Activated CD4-positive, alpha-beta T cell treated with anti-CD3 and anti-CD28 coated beads, Interleukin-2, amount 10 ng/mL, durations not matched to agents 7 days and 5 days (primary cell): Measurements from ENCODE around the gene SLC44A4. TPM values are rescaled to one million over a fixed set of nuclear protein-coding genes. Genes with fewer than 3 reads are reported as not detected.
"Not testable (repeated sequence)": the region's sequence is repeated elsewhere in the genome, so short reads cannot be mapped to it uniquely, and the experiment has no call there.

Experiments used
- CTCF ChIA-PET: fragments of 350-600 bp; sonication (Branson Sonifier 250); formaldehyde crosslinking; loops from one replicate; lab custom pipeline; 2021; ENCODE audit warnings: antibody characterized with exemption; lab: Charles Lee
- POLR2A ChIA-PET: fragments of 350-600 bp; sonication (Branson Sonifier 250); formaldehyde crosslinking; loops from one replicate; lab custom pipeline; 2021; ENCODE audit warnings: antibody characterized with exemption; lab: Charles Lee
- DNase-seq: peaks from one replicate; pipeline ENCODE4 v3.0.0-alpha.2; 2020
- H3K27ac Mint-ChIP-seq: one replicate; pipeline ENCODE4 v1.8.0; 2021; ENCODE audit warnings: mild to moderate bottlenecking, moderate library complexity, mixed read lengths
- H3K27me3 Mint-ChIP-seq: one replicate; pipeline ENCODE4 v1.8.0; 2021; ENCODE audit warnings: mixed read lengths
- H3K36me3 Mint-ChIP-seq: one replicate; pipeline ENCODE4 v1.8.0; 2021; ENCODE audit warnings: low read depth, mixed read lengths
- H3K4me1 Mint-ChIP-seq: one replicate; pipeline ENCODE4 v1.8.0; 2021; ENCODE audit warnings: mixed read lengths
- H3K4me3 Mint-ChIP-seq: one replicate; pipeline ENCODE4 v1.8.0; 2021; ENCODE audit warnings: mild to moderate bottlenecking, moderate library complexity, mixed read lengths
- H3K9me3 Mint-ChIP-seq: one replicate; pipeline ENCODE4 v1.8.0; 2021; ENCODE audit warnings: mixed read lengths
- total RNA-seq, 2 experiments: library from RNA; stranded (reverse); gene quantifications; one replicate each; pipeline ENCODE4 v1.2.3, GENCODE V29; 2021

SLC44A4 gene
- total RNA-seq, 2 experiments from 2014 or later = 0.15 TPM; not detected in 1

GRCh38 chr6:31874836-31875572 is 3.8 kb downstream of the SLC44A4 start:
- H3K36me3 Mint-ChIP-seq = peaks cover 5% of the 10 kb centered on the region
- H3K4me3 Mint-ChIP-seq = no peak overlapping the region
- DNase-seq = no peak
- H3K27ac Mint-ChIP-seq = no peak overlapping the region
- ChIA-PET CTCF (interaction anchor here (1.0 to 1.4 kb wide), 3 partner anchors 23 to 329 kb away, joined by 3 to 6 read pairs (median 4); partner anchors contain the start of genes ATP6V1G2 and EHMT2), POLR2A (no interaction called here)
- no peaks in the 10 kb centered on the region for H3K9me3 Mint-ChIP-seq
- peaks cover 3% of the 10 kb centered on the region for H3K27me3 Mint-ChIP-seq
- peaks cover 10% of the 10 kb centered on the region for H3K4me1 Mint-ChIP-seq

GRCh38 chr6:31874084-31874670 is 4.6 kb downstream of the SLC44A4 start:
- H3K4me3 Mint-ChIP-seq = no peak overlapping the region
- POLR2A ChIA-PET = no interaction called here
- no peaks in the 10 kb centered on the region for H3K36me3 Mint-ChIP-seq
- peaks cover 10% of the 10 kb centered on the region for H3K4me1 Mint-ChIP-seq
- CTCF ChIA-PET = interaction anchor here (1.1 kb wide), 1 partner anchor 195 kb away, joined by 3 read pairs; no protein-coding TSS in a partner anchor
- peaks cover 3% of the 10 kb centered on the region for H3K27me3 Mint-ChIP-seq
- DNase-seq = no peak
- no peak overlapping the region for H3K27ac Mint-ChIP-seq
- no peaks in the 10 kb centered on the region for H3K9me3 Mint-ChIP-seq

- DNase-seq = no peak
- Mint-ChIP-seq H3K27me3 (peaks cover 3% of the 10 kb centered on the region), H3K36me3 (no peaks in the 10 kb centered on the region), H3K4me3 (no peak overlapping the region), H3K4me1 (peaks cover 10% of the 10 kb centered on the region), H3K9me3 (no peaks in the 10 kb centered on the region), H3K27ac (no peak overlapping the region)
- POLR2A ChIA-PET = no interaction called here
- CTCF ChIA-PET = interaction anchor here (1.3 kb wide), 1 partner anchor 50 kb away, joined by 6 read pairs; no protein-coding TSS in a partner anchor
Measured at GRCh38 chr6:31871046-31871659, 7.6 kb downstream of the SLC44A4 start.

GRCh38 chr6:31870385-31870921 is 8.3 kb downstream of the SLC44A4 start:
- Mint-ChIP-seq H3K27ac (no peak overlapping the region), H3K4me3 (no peak overlapping the region), H3K27me3 (peaks cover 3% of the 10 kb centered on the region), H3K4me1 (peaks cover 8% of the 10 kb centered on the region), H3K9me3 (no peaks in the 10 kb centered on the region), H3K36me3 (no peaks in the 10 kb centered on the region)
- POLR2A ChIA-PET = no interaction called here
- CTCF ChIA-PET = interaction anchor here (1.3 kb wide), 1 partner anchor 49 kb away, joined by 6 read pairs; no protein-coding TSS in a partner anchor
- no peak for DNase-seq

- H3K4me3 Mint-ChIP-seq = no peak overlapping the region
- H3K9me3 Mint-ChIP-seq = no peaks in the 10 kb centered on the region
- CTCF ChIA-PET = interaction anchor here (0.7 to 1.0 kb wide), 2 partner anchors 13 to 957 kb away, joined by 3 to 5 read pairs; no protein-coding TSS in a partner anchor
- POLR2A ChIA-PET = no interaction called here
- no peak for DNase-seq
- peaks cover 12% of the 10 kb centered on the region for H3K4me1 Mint-ChIP-seq
- no peaks in the 10 kb centered on the region for H3K36me3 Mint-ChIP-seq
- no peak overlapping the region for H3K27ac Mint-ChIP-seq
- H3K27me3 Mint-ChIP-seq = peaks cover 3% of the 10 kb centered on the region
Measured at GRCh38 chr6:31869343-31869742, 9.5 kb downstream of the SLC44A4 start.

- H3K9me3 Mint-ChIP-seq, H3K36me3 Mint-ChIP-seq, H3K27me3 Mint-ChIP-seq, H3K27ac Mint-ChIP-seq, POLR2A ChIA-PET, DNase-seq, H3K4me3 Mint-ChIP-seq: not testable (repeated sequence)
- peaks cover 19% of the 10 kb centered on the region for H3K4me1 Mint-ChIP-seq
- CTCF ChIA-PET = interaction anchor here (0.6 to 1.0 kb wide), 3 partner anchors 12 to 61 kb away, joined by 5 to 7 read pairs (median 5); partner anchors contain the start of gene HSPA1B
Measured at GRCh38 chr6:31868658-31868971, 10.2 kb downstream of the SLC44A4 start.

GRCh38 chr6:31865205-31866118 is 13.3 kb downstream of the SLC44A4 start:
- no peaks in the 10 kb centered on the region for H3K9me3 Mint-ChIP-seq
- no peaks in the 10 kb centered on the region for H3K36me3 Mint-ChIP-seq
- ChIA-PET POLR2A (no interaction called here), CTCF (interaction anchor here (0.7 to 2.0 kb wide), 3 partner anchors 11 to 179 kb away, joined by 3 to 7 read pairs (median 4); no protein-coding TSS in a partner anchor)
- H3K4me3 Mint-ChIP-seq = peak overlapping the region; percentile 45
- H3K27ac Mint-ChIP-seq = peak overlapping the region; percentile 59
- no peak for DNase-seq
- no peaks in the 10 kb centered on the region for H3K27me3 Mint-ChIP-seq
- H3K4me1 Mint-ChIP-seq = peaks cover 27% of the 10 kb centered on the region

- H3K27me3 Mint-ChIP-seq = no peaks in the 10 kb centered on the region
Measured at GRCh38 chr6:31864818-31865204, 14.0 kb downstream of the SLC44A4 start.

GRCh38 chr6:31864123-31864562 is 14.7 kb downstream of the SLC44A4 start:
- peaks cover 27% of the 10 kb centered on the region for H3K4me1 Mint-ChIP-seq
- CTCF ChIA-PET = interaction anchor here (0.6 to 2.0 kb wide), 8 partner anchors 16 to 226 kb away, joined by 3 to 8 read pairs (median 3); partner anchors contain the start of gene CLIC1
- H3K27me3 Mint-ChIP-seq, DNase-seq, POLR2A ChIA-PET, H3K36me3 Mint-ChIP-seq, H3K9me3 Mint-ChIP-seq: not testable (repeated sequence)
- peak overlapping the region; percentile 91 for H3K27ac Mint-ChIP-seq
- peak overlapping the region; percentile 85 for H3K4me3 Mint-ChIP-seq

More at GRCh38 chr6:31864818-31865204, 14.0 kb downstream of the SLC44A4 start:
- ChIA-PET POLR2A (no interaction called here), CTCF (interaction anchor here (0.9 to 2.0 kb wide), 3 partner anchors 15 to 29 kb away, joined by 3 to 7 read pairs (median 3); no protein-coding TSS in a partner anchor)
- peak overlapping the region; percentile 85 for H3K4me3 Mint-ChIP-seq
- DNase-seq = no peak
- H3K9me3 Mint-ChIP-seq = no peaks in the 10 kb centered on the region
- H3K4me1 Mint-ChIP-seq = peaks cover 27% of the 10 kb centered on the region
- no peaks in the 10 kb centered on the region for H3K36me3 Mint-ChIP-seq
- no peak overlapping the region for H3K27ac Mint-ChIP-seq

GRCh38 chr6:31862344-31863235 is 16.2 kb downstream of the SLC44A4 start, which contains the start of gene NEU1:
Gene NEU1, minus strand, starts transcription at chr6:31862821. Its CDS starts 45 bp downstream, at chr6:31862776.
- H3K36me3 Mint-ChIP-seq = peaks cover 4% of the 10 kb centered on the region
- H3K9me3 Mint-ChIP-seq = no peaks in the 10 kb centered on the region
- H3K4me1 Mint-ChIP-seq = peaks cover 27% of the 10 kb centered on the region
- peak; percentile 100 for DNase-seq
- H3K4me3 Mint-ChIP-seq = peak within 1 kb of the TSS; percentile 85
- ChIA-PET POLR2A (interaction anchor here (0.5 to 1.0 kb wide), 4 partner anchors 75 to 200 kb away, joined by 3 to 14 read pairs (median 4); no protein-coding TSS in a partner anchor), CTCF (interaction anchor here (0.7 to 1.9 kb wide), 9 partner anchors 13 to 320 kb away, joined by 3 to 8 read pairs (median 3); partner anchors contain the start of genes DDAH2 and EHMT2)
- no peaks in the 10 kb centered on the region for H3K27me3 Mint-ChIP-seq
- peak within 1 kb of the TSS; percentile 91 for H3K27ac Mint-ChIP-seq
